GM18508 (cell line): ENCODE results near the gene ZNF502.

Experiments used
- ATAC-seq: cut with Tn5 transposase; IDR thresholded peaks from one replicate; pipeline ENCODE4 v1.9.1; 2021; ENCODE audit warnings: moderate number of reproducible peaks; ENCODE audit not compliant: insufficient read depth, unreplicated experiment

ZNF502 gene

DNA sequence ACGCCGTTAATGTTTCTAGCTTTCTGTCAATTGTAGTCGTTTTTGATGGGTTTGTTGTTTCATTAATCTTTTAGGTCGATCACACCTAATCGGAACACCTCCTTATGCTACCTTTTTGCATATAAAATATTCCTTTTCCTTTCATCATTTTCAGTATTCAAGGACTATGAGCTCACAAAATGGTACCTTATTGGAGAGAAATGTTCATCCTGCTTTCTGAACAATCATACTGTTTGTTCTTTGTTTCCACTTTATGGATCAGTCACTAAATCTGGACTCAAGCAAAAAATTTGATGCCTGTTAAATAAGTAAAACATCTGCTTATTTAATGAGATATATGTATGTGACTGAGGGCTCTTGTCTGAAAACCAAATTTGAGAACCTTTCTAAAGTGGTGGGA is 50.2 kb downstream of the ZNF502 start:
- no peak for ATAC-seq

DNA sequence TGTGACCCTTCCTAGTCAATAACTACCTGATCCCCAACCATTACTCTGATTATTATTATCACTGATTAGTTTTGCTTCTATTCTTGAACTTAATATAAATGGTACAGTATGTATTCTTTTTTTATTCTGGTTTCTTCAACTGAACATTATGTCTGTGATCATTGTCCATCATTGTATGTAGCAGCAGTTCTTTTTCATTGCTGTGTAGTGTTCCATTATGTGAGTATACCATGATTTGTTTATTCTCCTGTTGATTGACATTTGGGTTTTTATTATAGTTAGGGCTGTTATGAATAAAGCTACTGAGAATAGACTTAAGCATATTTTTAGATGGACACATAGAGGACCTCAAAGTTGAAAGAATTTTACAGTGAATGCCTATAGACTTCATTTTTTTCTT is 51.8 kb downstream of the ZNF502 start:
- no peak for ATAC-seq

DNA sequence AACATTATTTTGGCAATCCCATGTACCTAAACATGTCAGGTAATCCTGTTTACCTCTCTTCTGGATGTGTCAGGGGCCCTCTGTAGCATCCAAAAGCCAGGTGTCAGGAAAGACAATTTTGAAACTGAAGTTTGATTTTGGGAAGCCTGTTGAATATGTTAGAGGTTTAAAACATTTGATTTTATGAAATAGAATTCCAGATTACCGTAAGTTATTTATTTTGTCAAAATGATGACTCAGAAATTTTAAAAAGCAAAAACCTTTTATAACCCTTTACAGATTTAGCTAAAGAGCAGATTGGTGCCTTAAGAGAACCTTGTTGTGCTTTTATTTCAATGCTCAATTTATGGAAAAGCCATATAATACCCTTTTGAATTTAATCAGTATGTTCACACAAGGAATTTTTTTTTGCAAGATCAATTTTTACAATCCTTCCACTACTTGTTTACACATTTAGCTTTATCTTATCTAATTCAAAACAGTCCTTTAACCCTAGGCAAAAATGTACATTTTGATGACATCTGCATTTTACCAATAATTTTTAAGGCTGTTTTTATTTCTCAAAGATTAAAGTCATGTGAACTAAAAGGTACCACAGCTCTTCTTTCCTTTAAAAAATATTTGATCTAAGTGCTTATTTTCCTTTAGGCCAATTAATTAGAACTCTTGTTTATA is 59.1 kb downstream of the ZNF502 start:
- no peak for ATAC-seq

DNA sequence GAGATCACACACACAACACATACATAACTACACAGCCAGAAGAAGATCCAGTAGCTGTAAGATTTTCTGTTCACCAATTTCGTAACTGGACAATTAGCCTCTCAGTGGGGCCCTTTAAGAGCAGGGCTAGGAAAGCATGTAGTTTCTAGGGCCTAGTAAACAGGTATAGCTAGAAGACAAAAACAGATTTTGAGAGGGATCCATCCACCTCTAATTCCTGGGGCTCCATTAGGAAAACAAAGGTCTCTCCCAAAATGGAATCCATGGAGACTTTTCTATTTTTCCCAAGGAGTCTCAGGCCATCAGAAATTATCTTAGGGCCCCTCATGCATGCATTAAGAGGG is 59.6 kb downstream of the ZNF502 start:
- ATAC-seq = no peak
